LNCaP clone FGC (cell line): ENCODE results near the gene RETSAT.
"Not testable (repeated sequence)": the region's sequence is repeated elsewhere in the genome, so short reads cannot be mapped to it uniquely, and the experiment has no call there.

Experiments used
- DNase-seq: peaks from one replicate; pipeline ENCODE4 v3.0.0-alpha.2; 2011; ENCODE audit warnings: low read depth
- H3K4me3 ChIP-seq: 2 replicates; pipeline ENCODE4 v1.5.1; 2011; ENCODE audit warnings: mild to moderate bottlenecking, low read depth, low read length, control low read depth
- TF ChIP-seq, protein P1 (sequence below): IDR thresholded peaks from 2 replicates; pipeline ENCODE4 v1.5.1; 2012; ENCODE audit warnings: mild to moderate bottlenecking; ENCODE audit not compliant: control insufficient read depth, insufficient read depth; ENCODE audit errors: extremely low read depth

Gene RETSAT

DNA sequence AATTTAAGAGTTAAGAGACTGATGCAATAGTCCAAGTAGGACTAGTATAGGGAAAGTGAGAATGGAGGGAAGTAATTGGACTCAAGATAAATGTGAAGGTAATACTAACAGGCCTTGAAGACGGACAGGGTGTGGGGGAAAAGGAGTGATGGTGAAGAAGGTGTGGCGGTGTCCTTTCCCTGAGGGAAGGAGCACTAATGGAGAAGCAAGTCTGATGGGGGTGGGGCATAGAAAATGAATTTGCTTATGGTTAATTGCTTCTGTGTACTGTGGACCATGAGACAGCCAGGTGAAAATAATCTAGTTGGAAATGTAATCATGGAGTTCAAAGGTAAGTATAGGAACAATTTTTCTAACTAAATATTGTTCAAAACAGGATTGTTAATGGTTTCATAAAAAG, 19.4 kb downstream of the RETSAT start:
- H3K4me3 ChIP-seq, result no peak overlapping the region
- no peak for DNase-seq
- TF ChIP-seq, protein P1, sequence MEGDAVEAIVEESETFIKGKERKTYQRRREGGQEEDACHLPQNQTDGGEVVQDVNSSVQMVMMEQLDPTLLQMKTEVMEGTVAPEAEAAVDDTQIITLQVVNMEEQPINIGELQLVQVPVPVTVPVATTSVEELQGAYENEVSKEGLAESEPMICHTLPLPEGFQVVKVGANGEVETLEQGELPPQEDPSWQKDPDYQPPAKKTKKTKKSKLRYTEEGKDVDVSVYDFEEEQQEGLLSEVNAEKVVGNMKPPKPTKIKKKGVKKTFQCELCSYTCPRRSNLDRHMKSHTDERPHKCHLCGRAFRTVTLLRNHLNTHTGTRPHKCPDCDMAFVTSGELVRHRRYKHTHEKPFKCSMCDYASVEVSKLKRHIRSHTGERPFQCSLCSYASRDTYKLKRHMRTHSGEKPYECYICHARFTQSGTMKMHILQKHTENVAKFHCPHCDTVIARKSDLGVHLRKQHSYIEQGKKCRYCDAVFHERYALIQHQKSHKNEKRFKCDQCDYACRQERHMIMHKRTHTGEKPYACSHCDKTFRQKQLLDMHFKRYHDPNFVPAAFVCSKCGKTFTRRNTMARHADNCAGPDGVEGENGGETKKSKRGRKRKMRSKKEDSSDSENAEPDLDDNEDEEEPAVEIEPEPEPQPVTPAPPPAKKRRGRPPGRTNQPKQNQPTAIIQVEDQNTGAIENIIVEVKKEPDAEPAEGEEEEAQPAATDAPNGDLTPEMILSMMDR, result no peak

DNA sequence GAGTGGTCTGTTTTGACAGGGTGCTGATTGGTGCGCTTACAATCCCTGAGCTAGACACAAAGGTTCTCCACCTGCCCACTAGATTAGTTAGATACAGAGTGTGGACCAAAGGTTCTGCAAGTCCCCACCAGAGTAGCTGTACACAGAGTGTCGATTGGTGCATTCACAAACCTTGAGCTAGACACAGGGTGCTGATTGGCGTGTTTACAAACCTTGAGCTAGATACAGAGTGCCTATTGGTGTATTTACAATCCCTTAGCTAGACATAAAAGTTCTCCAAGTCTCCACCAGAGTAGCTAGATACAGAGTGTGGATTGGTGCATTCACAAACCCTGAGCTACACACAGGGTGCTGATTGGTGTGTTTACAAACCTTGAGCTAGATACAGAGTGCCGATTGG, 20.5 kb downstream of the RETSAT start:
- H3K4me3 ChIP-seq, DNase-seq: not testable (repeated sequence)

GRCh38 chr2:85330839-85331636, 23.3 kb downstream of the RETSAT start:
- no peak for DNase-seq
- no peak overlapping the region for H3K4me3 ChIP-seq
- TF ChIP-seq, protein P1, result no peak

- not testable (repeated sequence) for H3K4me3 ChIP-seq
Measured at GRCh38 chr2:85329701-85330100, 24.6 kb downstream of the RETSAT start.

GRCh38 chr2:85329181-85329651, 25.1 kb downstream of the RETSAT start:
- no peak overlapping the region; the same call in 1 of the 2 replicates for H3K4me3 ChIP-seq
- TF ChIP-seq, protein P1, result no peak
- no peak for DNase-seq

More at GRCh38 chr2:85329701-85330100, 24.6 kb downstream of the RETSAT start:
- not testable (repeated sequence) for DNase-seq

DNA sequence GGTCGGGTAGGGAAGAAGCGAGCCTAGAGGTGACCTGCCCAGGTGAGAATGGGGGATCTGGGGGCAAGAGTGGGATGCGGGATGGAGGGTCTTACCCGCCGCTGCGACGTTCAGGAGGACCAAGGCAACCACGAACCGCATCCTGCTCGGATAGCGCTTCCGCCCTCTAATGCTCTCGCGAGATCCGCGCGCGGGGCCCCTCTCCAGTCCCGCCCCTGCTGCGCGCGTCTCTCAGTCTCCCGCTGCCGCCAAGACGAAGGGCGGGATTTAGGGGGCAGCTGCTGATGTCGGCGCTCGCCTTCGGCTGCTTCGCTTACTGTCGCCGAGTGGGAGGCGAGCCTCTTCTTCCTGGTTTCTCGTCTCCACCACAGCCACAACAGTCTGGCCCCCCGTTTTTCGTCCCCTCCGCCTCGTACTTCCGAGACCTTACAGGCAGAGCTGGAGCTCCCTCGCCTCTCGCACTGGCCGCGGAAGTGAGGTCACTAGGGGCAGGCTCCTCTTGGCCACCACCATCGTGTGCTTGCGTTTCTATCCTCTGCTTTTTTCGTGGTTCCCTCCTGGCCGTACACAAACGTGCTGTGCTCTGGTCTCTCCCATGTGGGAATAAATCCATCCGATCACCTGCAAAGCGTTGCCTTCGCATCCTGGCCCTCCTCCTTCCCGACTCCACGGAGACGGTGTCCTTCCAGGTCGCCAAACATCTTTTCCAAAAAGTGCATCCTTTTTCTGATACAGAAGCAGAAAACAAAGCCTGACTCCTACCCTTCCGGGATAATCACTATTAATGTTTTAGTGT, 26.3 kb downstream of the RETSAT start, which contains the start of gene TGOLN2:
TGOLN2 (minus strand) TSS at position 168 of the 796 bp plus-strand sequence; CDS start at position 141, 27 bp downstream.
- DNase-seq, result peak; percentile 43
- TF ChIP-seq, protein P1, result 0 out of 2 replicates have a peak, but pooled peaks have one; percentile 8
- peak within 1 kb of the TSS; percentile 81 for H3K4me3 ChIP-seq

GRCh38 chr2:85327160-85327821, 27.0 kb downstream of the RETSAT start:
- TF ChIP-seq, protein P1, result no peak
- peak overlapping the region; percentile 81 for H3K4me3 ChIP-seq
- DNase-seq, result no peak
